Bronchial epithelial cell (primary cell): Measurements from ENCODE around the gene OTOG. TPM values are rescaled to one million over a fixed set of nuclear protein-coding genes. Genes with fewer than 3 reads are reported as not detected.

Experiments used
- DNase-seq: peaks from one replicate; pipeline ENCODE4 v3.0.0-alpha.2; 2010; ENCODE audit warnings: low read depth
- FAIRE-seq: peaks from 2 replicates; lab custom pipeline; 2011; peaks lifted over from hg19 to GRCh38; lab: Jason Lieb, UNC
- H3K27me3 ChIP-seq: 2 replicates; pipeline ENCODE4 v1.5.1; 2011; ENCODE audit warnings: low read length; ENCODE audit not compliant: control insufficient read depth, insufficient read depth
- H3K36me3 ChIP-seq: 2 replicates; pipeline ENCODE4 v1.5.1; 2011; ENCODE audit warnings: low read length; ENCODE audit not compliant: control insufficient read depth, insufficient read depth
- H3K4me3 ChIP-seq: 2 replicates; pipeline ENCODE4 v1.5.1; 2011; ENCODE audit warnings: mild to moderate bottlenecking, low read depth, low read length, control low read depth
- CTCF ChIP-seq: IDR thresholded peaks from 2 replicates; pipeline ENCODE4 v1.5.1; 2011; ENCODE audit warnings: mild to moderate bottlenecking, moderate library complexity, low read length, control low read depth, inconsistent platforms; ENCODE audit not compliant: insufficient read depth, severe bottlenecking
- total RNA-seq: library from RNA; depleted of rRNA; stranded (reverse); fragments of >200 nt; gene quantifications from 2 replicates; pipeline ENCODE4 v1.2.1, GENCODE V29; 2014

OTOG gene
- total RNA-seq, 1 donor from 2014 or later = not detected

DNA sequence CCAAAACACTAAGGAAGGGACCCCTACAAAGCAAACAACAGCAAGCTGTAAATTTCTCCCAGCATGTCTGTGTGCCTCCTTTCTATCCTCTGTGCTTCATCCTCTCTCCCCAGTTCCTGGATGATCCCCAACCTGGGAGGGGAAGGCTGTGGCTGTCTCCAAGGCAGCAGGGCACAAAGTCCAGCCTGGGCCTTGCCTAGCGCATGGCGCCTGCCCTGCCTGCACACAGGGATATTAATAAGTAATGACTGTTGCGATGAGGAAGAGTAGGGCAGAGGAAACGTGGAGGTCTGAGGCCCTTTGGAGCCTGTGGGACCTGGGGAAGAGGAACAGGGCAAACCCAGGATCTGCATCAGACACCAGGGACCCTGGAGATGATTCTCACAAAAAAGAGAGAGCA lies 4.8 kb upstream of the OTOG start:
- TF ChIP-seq CTCF = no peak
- H3K27me3 ChIP-seq = peaks cover 5% of the 10 kb centered on the region
- no peak for DNase-seq
- no peaks in the 10 kb centered on the region for H3K36me3 ChIP-seq
- FAIRE-seq = no peak
- H3K4me3 ChIP-seq = no peak overlapping the region

- H3K4me3 ChIP-seq = no peak overlapping the region
- H3K36me3 ChIP-seq = no peaks in the 10 kb centered on the region
- DNase-seq (no peak), FAIRE-seq (no peak)
- TF ChIP-seq CTCF = no peak
- H3K27me3 ChIP-seq = peaks cover 3% of the 10 kb centered on the region
Observed at GRCh38 chr11:17543041-17543440, 4.0 kb upstream of the OTOG start.

DNA sequence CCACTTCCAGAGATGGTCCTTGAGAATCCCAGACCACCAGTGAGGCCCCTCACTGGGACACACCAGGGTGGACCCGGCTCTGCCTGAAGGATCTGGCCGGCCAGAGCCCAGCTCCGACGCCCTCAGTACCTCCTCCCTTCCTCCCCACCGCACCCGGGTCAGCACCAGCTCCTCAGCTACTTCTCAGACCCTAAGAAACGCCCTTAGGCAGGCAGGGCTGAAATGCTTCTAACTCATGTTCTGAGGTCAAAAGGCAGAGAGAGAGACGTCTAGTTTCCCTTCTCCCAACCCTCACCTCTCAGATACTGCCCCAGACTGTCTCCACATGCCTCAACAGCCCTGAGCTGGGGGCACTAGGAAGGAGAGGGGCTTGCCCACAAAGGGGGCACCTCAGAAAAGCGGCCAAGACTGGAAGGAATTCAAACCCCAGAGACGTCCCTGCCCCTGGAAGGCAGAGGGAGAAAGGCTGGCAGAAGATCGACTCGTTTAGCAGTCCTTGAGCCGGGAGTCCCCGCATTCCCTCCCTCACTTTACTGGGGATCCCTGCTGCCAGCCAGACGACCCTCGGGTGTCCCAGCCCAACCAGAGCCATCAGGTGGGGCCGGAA lies 3.4 kb upstream of the OTOG start:
- DNase-seq (no peak), FAIRE-seq (peak; percentile 77)
- Histone ChIP-seq H3K36me3 (no peaks in the 10 kb centered on the region), H3K27me3 (peaks cover 3% of the 10 kb centered on the region), H3K4me3 (no peak overlapping the region)
- TF ChIP-seq CTCF = no peak

GRCh38 chr11:17544181-17544622 lies 2.9 kb upstream of the OTOG start, which contains the start of gene USH1C:
Gene USH1C (minus strand): TSS chr11:17544416. CDS start chr11:17544307, 109 bp downstream.
- H3K36me3 ChIP-seq = no peaks in the 10 kb centered on the region
- no peak for TF ChIP-seq CTCF
- DNase-seq (no peak), FAIRE-seq (no peak)
- peaks cover 3% of the 10 kb centered on the region for H3K27me3 ChIP-seq
- no peak within 1 kb of the TSS for H3K4me3 ChIP-seq

DNA sequence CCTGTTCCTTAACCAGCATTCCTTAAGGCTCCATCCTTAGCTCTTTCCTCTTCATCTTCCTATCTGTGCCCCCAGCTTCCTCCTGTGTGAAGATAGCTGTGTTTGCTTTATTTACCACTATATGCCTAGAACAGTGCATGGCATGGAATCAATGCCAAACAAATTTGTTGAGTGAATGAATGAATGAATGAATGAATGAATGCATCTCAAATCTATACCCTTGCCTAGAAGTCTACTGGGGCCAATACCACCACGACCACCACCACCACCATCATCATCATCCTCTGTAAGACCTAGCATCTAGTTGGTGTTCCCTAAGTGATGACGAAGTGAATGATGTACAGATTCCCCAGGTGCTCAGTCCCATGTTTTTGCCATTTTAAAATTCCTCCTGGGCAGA lies 819 bp upstream of the OTOG start:
- H3K4me3 ChIP-seq = no peak overlapping the region
- no peak for TF ChIP-seq CTCF
- DNase-seq = no peak
- H3K36me3 ChIP-seq = no peaks in the 10 kb centered on the region
- H3K27me3 ChIP-seq = peaks cover 3% of the 10 kb centered on the region
- peak; percentile 85 for FAIRE-seq

DNA sequence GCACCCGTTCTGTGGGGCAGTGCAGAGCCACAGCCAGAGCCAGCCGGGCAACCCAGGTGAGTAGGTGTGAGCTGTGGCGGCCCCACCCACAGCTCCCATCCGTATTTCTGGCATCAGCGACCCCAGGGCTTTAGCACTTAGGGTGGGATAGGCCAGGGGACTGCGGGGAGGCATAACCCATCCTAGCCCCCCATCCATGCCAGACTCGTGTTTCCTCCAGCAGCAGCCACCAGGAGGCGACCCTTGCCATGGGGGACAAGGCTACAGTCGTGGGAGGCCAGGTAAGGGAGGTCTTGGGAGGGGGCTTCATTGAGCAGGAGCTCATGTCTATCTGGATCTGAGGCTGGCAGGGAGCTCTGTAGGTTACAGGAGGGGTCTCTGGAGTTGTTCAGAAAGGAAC lies 873 bp downstream of the OTOG start:
- peak; percentile 1 for TF ChIP-seq CTCF
- FAIRE-seq = no peak
- Histone ChIP-seq H3K27me3 (peaks cover 3% of the 10 kb centered on the region), H3K4me3 (no peak overlapping the region), H3K36me3 (no peaks in the 10 kb centered on the region)
- no peak for DNase-seq
